ENCODE measurements around the gene ACTN2.
"Not testable (repeated sequence)": the region's sequence is repeated elsewhere in the genome, so short reads cannot be mapped to it uniquely, and the experiment has no call there.

ACTN2 gene

DNA sequence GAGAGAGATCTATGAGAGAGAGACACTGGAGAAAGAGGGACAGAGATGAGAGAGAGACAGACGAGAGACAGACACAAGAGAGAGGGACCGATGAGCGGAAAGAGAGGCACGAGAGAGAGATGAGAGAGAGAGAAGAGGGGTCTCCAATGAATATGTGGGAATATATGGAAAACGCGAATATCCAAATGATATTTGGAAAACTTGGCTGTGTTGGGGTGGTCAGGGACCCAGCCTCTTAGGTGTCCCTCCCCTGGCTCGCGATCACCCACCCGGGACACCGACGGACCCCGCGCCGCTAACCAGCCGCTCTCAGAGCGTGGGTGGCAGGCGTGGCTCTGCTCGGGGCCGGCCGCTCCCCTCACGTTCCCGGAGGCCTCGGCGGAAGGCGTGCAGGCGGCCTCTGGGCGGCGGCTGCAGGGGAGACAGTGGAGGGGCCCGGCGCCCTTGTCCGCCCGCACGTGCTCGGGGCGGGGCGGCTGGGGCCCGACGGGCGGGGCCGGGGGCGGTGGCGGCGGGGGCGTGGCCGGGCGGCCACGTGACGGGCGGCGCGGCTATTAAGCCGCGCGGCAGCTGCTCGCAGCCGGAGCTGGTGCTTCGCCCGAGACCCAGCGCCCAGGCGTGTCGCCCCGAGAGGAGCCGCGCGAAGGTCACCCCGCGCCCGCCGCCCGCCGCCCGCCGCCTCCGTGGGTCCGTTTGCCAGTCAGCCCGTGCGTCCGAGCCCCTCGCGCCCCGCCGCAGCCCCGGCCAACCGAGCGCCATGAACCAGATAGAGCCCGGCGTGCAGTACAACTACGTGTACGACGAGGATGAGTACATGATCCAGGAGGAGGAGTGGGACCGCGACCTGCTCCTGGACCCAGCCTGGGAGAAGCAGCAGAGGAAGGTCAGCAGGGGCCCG is at the start of gene ACTN2:
ACTN2 (plus strand) TSS at position 583 of the 898 bp plus-strand sequence; CDS start at position 758, 175 bp downstream.
- peak; percentile 64 for DNase-seq (ENCODE audit: low read depth)

DNA sequence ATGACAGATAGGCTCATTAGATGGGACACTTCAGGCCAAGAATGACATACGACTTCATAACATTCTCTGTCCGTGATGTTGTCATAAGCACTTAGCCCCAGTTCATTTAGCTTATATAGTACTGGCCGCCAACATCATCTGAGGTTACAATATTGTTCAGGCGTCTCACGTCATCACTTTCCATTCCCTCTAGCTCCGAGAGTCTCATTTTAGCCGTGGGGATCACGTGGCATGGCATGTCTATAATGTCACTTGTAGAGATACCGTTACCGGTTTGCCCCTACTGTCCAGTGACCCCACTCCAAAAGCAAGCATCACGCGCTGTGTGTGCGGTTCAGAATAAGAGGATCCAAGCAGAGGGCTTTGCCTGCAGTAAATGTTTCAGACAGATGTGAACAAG is 47.4 kb upstream of the ACTN2 start:
- DNase-seq (ENCODE audit: low read depth): no peak

DNA sequence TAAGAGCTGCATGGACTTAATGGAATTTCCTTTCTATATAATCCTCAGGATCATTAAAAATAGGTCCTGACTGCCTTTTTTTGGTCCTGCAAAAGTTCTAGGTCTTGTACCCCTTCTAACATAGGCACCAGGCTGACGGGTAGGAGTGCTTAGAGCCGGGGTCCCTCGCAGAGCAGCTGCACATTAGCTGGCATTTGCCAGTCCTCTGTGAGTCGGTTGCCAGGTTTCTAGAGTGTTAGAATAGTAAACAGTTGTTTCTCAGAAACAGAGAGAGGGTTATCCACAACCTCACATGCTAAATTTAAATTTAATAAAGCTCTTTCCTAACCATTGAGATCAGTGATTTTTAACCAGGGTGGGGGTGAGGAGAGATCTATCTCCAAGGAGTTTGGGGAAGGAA is 46.6 kb upstream of the ACTN2 start:
- DNase-seq (ENCODE audit: low read depth): no peak

DNA sequence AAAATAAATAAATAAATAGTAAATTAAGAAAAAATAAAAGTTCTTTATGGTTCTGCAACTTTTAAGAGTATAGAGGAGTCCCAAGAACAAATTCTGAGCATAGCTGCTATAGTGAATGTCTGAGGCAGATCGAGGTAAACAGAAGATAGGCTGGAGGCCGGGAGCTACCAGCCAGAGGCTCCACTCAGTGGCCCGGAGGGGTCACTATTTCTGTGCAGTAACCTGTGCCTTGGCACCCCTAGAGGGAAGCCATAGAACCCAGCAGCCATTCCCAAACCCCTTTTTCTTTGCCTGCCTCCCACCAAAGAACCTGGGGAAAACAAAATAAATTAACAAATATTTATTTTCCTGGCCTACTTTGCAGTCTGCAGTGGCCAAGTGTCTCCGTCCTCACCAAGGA is 43.5 kb upstream of the ACTN2 start:
- DNase-seq (ENCODE audit: low read depth): no peak

DNA sequence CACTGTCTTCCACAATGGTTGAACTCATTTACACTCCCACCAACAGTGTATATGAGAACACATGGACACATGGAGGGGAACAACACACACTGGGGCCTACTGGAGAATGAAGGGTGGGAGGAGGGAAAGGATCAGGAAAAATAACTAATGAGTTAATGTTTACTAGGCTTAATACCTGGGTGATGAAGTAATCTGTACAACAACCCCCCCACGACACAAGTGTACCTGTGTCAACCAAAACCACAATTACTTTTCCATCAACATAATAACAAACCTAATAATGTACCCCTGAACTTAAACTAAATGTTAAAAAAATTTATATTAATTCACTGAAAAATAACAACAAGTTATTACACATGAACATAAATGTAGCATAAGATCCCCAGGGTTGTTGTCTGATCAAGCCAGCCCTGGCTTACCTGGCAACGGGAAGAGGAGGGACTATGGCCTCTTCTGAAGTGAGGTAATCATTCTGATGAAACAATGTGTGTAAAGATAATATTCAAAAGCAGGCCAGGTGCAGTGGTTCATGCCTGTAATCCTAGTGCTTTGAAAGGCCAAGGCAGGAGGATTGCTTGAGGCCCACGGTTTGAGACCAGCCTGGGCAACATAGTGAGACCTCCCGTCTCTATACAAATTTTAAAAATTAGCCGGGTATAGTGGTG is 41.2 kb upstream of the ACTN2 start:
- no peak for DNase-seq (ENCODE audit: low read depth)

DNA sequence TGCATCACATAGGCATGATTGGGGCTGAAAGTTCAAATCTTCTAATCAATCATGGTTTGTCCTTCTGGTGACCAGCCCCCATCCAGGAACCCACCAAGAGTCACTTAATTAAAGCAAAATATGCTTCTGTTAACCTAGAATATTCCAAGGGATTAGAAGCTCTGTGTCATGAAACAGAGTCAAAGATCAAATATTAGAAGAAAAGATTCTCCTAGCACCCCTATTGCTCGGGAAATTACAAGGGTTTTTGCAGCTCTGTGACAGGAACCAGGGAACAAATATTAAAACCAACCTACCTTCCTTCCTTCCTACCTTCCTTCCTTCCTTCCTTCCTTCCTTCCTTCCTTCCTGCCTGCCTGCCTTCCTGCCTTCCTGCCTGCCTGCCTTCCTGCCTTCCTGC is 31.8 kb upstream of the ACTN2 start:
- no peak for DNase-seq (ENCODE audit: low read depth)

DNA sequence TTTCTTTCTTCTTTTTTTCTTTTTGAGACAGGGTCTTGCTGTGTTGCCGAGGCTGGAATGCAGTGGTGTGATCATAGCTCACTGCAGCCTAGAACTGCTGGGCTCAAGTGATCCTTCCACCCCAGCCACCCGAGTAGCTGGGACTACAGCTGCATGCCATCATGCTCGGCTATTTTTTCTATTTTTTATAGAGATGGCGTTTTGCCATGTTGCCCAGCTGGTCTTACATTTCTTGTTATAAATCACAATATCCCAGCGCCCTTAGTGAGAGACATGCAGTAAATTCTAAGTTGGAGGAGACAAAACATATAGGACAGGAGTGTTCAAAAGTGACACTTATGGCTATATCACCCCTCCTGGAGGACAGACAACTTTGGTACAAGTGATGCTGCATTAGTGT is 31.3 kb upstream of the ACTN2 start:
- no peak for DNase-seq (ENCODE audit: low read depth)

DNA sequence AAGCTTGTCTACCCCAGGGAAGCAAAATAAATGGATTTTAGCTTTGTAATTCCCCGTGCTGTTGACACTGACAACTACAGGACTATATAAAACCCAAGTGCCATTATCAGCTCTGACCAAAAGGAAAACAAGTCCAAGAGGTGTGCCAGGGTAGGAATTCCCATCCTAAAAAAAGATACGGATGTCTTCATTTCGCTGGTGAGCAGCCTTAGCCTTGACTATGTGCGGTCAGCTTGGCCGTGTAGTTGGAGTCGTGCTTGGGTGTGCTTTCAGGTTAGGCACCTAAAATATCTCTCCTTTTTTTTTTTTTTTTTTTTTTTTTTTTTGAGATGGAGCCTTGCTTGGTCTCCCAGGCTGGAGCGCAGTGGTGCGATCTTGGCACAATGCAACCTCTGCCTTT is 28.9 kb upstream of the ACTN2 start:
- no peak for DNase-seq (ENCODE audit: low read depth)

DNA sequence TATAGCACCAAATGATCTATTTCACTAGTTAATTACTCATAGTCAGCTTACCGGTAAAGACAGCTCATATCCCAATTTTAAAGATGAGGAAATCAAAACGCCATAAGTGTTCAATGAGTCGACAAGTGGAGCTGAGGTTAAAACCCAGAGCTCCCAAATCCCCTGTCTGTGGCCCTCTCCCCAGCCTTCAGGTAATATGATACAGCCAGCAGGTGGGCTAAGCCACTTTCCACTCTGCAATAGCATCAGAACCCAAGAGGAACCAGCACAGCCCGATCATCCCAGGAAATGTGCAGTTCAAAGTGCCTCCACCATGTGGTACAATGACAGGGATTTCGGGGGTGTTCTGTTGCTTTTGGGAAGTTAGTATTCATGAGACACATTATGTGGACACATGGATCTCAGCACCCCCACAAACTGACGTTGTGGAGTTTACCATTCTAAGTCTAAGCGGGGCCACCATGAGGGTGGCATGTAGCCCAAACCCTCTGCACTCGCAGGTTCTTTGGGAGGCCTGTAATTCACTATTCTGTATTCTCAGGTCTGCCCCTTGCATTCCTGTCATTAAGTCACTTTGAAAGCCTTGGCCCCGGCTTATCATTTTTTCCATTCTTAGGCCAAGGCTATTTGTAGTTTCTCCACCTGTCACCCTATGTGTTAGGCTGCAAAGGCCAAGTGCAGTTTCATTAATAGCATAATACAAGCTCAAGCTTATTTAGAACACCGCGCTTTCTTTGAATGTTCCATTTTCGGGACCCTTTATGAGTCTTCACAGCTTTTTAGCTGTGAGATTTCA is 26.3 kb upstream of the ACTN2 start:
- DNase-seq (ENCODE audit: low read depth): no peak

DNA sequence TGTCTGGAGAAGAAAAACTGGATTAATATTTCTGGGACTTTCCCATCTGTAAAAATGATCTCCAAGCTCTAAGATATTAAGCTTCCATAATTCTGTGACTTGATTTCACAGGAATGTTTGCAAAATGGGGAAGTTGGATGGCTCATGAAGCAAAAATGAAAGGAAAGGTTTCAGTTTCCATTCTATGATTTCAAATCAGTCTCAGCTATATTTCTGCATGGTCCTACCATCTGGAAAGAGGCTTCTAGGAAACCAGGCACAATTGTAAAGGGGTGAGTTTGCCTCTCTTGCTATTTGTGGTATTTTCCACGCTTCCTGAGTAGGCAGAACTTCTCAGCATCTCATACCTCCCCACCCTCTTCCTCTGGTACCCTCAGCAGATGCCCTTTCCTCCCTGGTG is 22.4 kb upstream of the ACTN2 start:
- DNase-seq (ENCODE audit: low read depth): no peak

DNA sequence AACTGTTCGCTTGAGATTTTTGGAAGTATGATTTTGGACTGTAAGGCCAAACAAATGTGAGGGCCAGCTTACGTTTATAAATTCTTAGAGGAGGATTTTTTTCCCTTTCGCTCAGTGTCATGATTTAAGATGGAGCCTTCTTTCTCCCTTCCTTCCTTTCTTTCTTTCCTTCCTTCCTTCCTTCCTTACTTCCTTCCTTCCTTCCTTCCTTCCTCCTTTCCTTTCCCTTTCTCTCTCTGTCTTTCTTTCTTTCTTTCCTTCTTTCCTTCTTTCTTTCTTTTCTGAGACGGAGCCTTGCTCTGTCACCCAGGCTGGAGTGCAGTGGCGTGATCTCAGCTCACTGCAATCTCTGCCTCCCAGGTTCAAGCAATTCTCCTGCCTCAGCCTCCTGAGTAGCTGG is 17.4 kb upstream of the ACTN2 start:
- DNase-seq (ENCODE audit: low read depth): not testable (repeated sequence)

DNA sequence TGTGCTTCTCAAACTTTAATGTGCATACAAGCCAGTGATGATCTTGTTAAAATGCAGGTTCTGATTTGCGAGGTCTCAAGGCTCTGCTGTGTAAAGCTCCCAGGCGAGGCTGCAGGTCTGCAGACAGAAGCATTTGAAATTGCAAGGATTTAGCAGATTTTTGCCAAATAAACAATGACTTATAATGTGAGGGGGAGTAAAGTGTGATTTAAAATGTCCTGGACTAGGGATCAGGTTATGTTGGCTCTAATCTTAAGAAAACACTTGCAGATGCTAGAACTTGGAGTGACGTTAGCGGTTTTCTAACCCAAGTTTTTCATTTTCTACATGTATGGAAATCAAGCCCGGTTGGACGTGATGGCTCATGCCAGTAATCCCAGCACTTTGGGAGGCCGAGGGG is 16.2 kb upstream of the ACTN2 start:
- DNase-seq (ENCODE audit: low read depth): no peak

DNA sequence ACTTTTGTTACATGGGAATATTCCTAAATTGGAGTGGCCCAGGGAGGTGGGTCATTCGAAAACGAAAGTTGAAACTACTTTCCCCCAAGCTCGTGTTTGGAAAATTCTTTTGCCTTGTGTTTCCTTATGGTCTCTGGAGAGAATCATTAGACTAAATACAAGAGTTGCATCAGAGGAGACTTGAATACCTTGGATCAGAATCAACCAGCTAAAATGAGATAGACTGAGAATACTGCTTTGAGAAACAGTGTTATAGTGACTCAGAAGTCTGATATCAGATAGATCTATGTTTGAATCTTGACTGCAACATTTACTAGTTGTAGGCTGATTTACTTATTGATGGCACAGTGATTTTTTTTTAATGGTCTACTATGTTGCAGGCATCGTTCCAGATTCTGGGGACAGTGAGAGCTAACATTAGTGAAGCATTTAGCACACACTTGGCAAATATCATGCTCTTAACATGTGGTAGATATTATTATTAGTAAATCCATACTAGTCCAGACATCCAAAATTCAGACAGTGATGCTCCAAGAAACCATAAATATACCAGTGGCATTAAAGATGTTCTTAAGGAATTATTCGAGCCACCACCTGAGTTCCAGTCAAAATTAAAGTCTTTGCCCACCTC is 12.9 kb upstream of the ACTN2 start:
- no peak for DNase-seq (ENCODE audit: low read depth)

DNA sequence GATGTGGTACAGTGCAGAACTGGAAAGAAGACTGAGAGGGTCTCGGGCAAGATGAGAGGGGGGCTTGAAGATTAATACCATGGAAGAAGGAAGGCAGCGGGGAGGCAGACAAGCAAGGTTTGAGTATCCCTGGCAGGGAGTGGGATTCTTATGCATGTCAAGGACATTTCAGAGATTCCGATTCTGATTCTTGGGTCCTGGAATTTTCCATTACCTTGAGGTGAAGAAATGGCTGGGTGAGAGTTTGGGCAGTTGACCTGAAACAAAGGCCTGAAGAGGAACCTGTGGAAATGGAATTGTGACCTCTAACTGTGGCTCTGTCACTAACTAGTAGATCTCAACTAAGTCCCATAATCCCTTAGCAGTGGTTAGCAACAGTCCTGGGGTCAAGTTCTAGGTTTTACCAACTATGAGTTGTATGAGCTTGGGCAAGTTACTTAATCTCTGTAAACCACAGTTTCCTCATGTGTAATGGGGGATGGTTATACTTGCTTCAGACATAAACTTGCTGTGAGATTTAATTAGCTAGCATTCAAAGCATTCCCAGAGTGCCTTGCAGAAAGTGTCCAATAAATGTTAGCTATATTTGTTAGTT is 8.6 kb upstream of the ACTN2 start:
- DNase-seq (ENCODE audit: low read depth): no peak

DNA sequence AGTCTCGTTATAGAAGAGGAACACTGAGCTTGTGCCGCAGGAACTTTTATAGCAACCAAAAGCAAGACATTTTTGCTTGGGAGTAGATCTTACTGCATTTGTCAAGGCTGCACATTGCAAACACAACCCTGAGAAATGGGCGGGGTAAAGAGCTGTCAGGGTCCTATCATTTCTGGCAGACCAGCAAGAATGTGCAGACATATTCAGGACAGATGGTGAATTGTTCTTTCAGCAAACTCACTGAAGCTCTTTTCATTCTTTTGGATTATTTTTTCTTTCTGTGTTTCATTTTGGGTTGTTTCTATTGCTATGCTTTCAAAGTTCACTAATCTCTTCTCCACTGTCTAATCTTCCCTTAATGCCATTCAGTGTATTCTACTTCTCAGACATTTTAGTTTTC is 5.1 kb upstream of the ACTN2 start:
- DNase-seq (ENCODE audit: low read depth): no peak

DNA sequence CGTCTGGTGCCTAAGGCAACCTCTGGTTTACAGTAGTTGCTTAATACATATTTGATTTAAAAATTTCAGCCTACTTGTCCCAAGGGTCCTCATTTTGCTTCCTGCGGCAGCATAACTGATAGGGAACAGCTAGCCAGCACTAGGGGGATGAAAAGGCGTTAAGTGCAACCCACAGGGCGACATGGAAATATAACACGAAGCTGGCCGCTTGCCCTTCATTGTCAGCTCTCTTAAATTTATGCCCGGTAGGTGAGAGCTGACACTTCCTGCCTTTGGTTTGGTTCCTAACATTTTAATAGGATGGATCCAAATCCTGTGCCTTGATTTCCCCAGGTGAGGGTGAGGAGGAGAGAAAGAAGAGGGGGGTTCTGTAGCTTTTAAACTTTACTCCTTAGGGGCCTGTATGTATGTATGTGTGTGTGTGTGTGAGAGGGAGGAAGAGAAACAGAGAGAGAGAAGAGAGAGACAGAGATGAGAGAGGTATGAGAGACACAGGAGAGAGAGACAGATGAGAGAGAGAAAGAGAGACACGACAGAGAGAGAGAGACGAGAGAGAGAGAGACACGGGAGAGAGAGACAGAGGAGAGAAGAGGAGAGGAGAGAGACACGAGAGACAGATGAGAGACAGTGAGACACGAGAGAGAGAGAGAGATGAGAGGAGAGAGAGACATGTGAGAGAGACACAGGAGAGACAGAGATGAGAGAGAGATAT is 938 bp upstream of the ACTN2 start:
- no peak for DNase-seq (ENCODE audit: low read depth)

DNA sequence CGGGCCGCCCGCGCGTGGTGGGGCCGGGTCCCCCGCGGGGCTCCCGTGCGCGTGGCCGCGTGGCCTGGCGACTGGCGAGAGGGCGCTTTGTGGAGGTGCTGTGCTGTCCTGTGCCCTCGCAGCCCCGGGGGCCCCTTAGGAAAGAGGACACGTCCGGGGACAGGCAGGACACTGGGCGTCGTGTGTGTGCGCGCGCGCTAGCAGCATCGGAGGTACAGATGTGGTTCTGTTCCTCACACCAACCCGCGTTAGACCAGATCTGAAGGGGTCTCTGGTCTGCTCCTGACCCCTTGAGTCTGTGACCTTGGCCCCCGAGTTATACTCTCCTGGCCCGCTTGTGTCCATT is 489 bp downstream of the ACTN2 start:
- no peak for DNase-seq (ENCODE audit: low read depth)

DNA sequence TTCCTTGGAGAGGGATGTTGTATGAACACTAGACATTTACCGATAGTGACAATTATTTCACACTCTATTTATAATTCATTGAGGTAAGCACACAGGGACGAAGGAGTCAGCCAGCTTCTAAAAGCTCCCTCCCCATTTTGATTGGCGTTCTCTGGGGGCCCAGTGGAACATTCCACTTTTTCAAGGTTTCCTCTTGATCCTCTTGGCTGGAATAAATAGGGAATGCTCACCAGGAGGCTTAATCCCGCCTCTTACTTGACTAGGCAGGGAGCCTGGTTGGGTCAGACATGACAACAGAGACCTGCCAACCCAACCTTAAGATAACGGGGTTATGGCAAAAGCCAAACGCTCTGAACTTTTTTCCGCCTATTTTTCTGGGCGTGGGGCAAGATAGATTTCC is 974 bp downstream of the ACTN2 start:
- no peak for DNase-seq (ENCODE audit: low read depth)

DNA sequence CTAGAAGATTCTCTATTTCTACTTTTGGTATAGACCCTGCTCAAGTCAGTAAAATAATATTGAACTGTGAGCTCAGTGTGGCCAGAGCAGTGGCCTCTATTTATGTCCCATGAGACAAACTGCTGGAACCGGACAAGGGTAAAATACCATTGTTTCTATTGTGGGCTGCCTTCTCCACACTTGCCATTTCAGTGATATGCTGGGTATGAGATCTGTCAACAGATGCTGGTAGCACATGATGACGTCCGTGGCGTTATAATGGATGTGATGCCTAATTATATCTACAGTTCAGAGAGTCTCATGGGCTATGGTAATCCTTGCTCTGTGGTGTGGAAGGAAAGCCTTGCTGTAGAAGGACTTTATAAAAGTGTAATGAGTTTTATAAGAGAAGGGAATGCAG is 2.4 kb downstream of the ACTN2 start:
- DNase-seq (ENCODE audit: low read depth): no peak

DNA sequence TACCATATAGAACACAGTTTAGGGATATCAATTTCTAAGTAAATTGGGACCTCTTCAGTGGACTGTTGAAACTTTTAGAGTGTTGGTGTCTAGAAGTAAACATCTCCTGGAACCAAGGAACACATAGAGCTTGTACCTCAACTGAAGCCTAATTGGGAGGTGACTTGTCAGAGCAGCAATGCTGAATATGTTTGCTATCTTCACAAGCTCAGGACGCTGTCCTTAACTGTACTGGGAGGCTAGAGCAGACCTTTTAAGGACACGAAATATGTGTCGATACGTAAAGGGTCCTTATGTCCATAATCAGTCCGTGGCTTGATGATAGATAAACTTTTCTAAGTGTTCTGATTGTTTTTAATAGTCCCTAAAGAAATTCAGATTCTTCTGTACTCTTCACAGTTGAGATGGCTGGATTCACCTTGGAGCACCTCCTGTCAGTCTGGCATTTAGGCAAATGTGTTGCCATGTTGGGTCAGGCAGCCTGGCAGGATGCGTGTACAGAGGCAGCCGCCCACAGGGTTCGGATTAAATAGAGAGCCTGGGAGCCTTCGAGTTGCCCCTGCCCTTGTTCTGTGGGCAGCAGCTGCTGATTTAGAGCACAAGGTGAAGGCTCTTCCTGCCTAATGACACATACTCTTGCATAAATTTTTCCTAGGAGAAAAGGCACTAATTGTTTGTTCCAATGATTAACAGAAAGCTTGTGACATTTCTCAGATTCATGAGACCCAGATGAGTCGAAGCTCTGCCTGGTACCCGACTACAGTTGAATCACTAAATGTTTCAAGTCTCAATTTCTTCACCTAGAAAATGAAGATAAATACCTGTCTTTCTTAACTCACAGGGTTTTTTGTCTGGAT is 3.6 kb downstream of the ACTN2 start:
- no peak for DNase-seq (ENCODE audit: low read depth)

Measured in activated T-cell treated with anti-CD3 and anti-CD28 coated beads for 48 hours (primary cell).